K562 (cell line): Measurements from ENCODE around the gene RNF144A. TPM values are rescaled to one million over a fixed set of nuclear protein-coding genes. Genes with fewer than 3 reads are reported as not detected.

Source experiments
- AFF1 ChIP-seq, 2 experiments: fragments of 450-650 bp; IDR thresholded peaks; 2 replicates each; pipeline ENCODE4 v1.6.1; 2018; ENCODE audit warnings: mild to moderate bottlenecking in 2 of 2, low read depth in 1 of 2; ENCODE audit not compliant: partially characterized antibody in 2 of 2
- DPF2 ChIP-seq: fragments of 450-650 bp; IDR thresholded peaks from 2 replicates; pipeline ENCODE4 v1.6.1; 2016
- E4F1 ChIP-seq: fragments of 250-450 bp; sonication (Bioruptor Pico); IDR thresholded peaks from 2 replicates; pipeline ENCODE4 v1.5.0; 2021; ENCODE audit warnings: mild to moderate bottlenecking, borderline replicate concordance
- EP300 ChIP-seq: IDR thresholded peaks from 2 replicates; pipeline ENCODE4 v1.6.1; 2012; ENCODE audit warnings: low read length, improper control_type of control experiment
- ETV1 ChIP-seq: fragments of 450-650 bp; conservative IDR thresholded peaks from 2 replicates; pipeline ENCODE4 v1.6.1; 2016; ENCODE audit warnings: missing genetic modification characterization, control low read depth, low read depth, missing compliant biosample characterization
- ETV5 ChIP-seq: sonication (generic); formaldehyde crosslinking; IDR thresholded peaks from 2 replicates; pipeline ENCODE4 v1.4.0; 2020; ENCODE audit warnings: low read depth, mild to moderate bottlenecking, missing genetic modification reagents
- HOXB6 ChIP-seq: fragments of 250-450 bp; sonication (Bioruptor Pico); IDR thresholded peaks from 2 replicates; pipeline ENCODE4 v1.5.1; 2022; ENCODE audit warnings: mild to moderate bottlenecking, borderline replicate concordance
- MLLT1 ChIP-seq, 2 experiments: fragments of 450-650 bp; IDR thresholded peaks; 2 replicates each; pipeline ENCODE4 v1.6.1; 2016
- MYBL2 ChIP-seq, 2 experiments: fragments of 450-650 bp in 1 of 2; sonication (generic) in 1 of 2; formaldehyde crosslinking in 1 of 2; IDR thresholded peaks; 2 replicates each; pipeline versions ENCODE4 v1.6.1 to v1.8.1; 2017 to 2022; ENCODE audit warnings: borderline replicate concordance in 1 of 2, inconsistent platforms in 1 of 2, low read depth in 1 of 2, mild to moderate bottlenecking in 1 of 2, missing genetic modification reagents in 1 of 2, moderate library complexity in 1 of 2
- NCOR1 ChIP-seq: fragments of 450-650 bp; IDR thresholded peaks from 2 replicates; pipeline ENCODE4 v1.6.1; 2016; ENCODE audit warnings: mild to moderate bottlenecking, moderate library complexity
- NELFE ChIP-seq: IDR thresholded peaks from 2 replicates; pipeline ENCODE4 v1.6.1; 2011; ENCODE audit warnings: mild to moderate bottlenecking; ENCODE audit not compliant: insufficient read depth, insufficient read length
- NR2F6 ChIP-seq: fragments of 450-650 bp; formaldehyde crosslinking; IDR thresholded peaks from 2 replicates; pipeline ENCODE4 v1.4.0; 2020; ENCODE audit warnings: mild to moderate bottlenecking
- NUFIP1 ChIP-seq: fragments of 450-650 bp; IDR thresholded peaks from 2 replicates; pipeline ENCODE4 v1.6.1; 2018; ENCODE audit not compliant: partially characterized antibody
- PHTF2 ChIP-seq: fragments of 250-450 bp; sonication (Bioruptor Pico); IDR thresholded peaks from 2 replicates; pipeline ENCODE4 v1.5.0; 2021; ENCODE audit warnings: mild to moderate bottlenecking
- POLR2AphosphoS5 ChIP-seq: IDR thresholded peaks from 2 replicates; pipeline ENCODE4 v1.6.1; 2011; ENCODE audit warnings: mild to moderate bottlenecking, low read depth, low read length, moderate library complexity; ENCODE audit not compliant: control insufficient read depth, insufficient read depth
- RBM25 ChIP-seq: fragments of 200-400 bp; formaldehyde crosslinking; IDR thresholded peaks from 2 replicates; pipeline ENCODE4 v1.6.1; 2018; ENCODE audit warnings: low read length, low read depth, moderate library complexity; ENCODE audit not compliant: severe bottlenecking
- SIN3B ChIP-seq: fragments of 450-650 bp; IDR thresholded peaks from 2 replicates; pipeline ENCODE4 v1.6.1; 2017; ENCODE audit warnings: low read depth, mild to moderate bottlenecking, moderate library complexity
- SMAD4 ChIP-seq: fragments of 250-450 bp; sonication (Bioruptor Pico); conservative IDR thresholded peaks from 2 replicates; pipeline ENCODE4 v1.8.0; 2021; ENCODE audit warnings: inconsistent platforms, mild to moderate bottlenecking, moderate library complexity
- SMARCC2 ChIP-seq: fragments of 450-650 bp; IDR thresholded peaks from 2 replicates; pipeline ENCODE4 v1.6.1; 2017; ENCODE audit warnings: antibody characterized with exemption, moderate library complexity, mild to moderate bottlenecking, low read depth
- SREBF2 ChIP-seq: sonication (generic); formaldehyde crosslinking; IDR thresholded peaks from 2 replicates; pipeline ENCODE4 v1.4.0; 2020; ENCODE audit warnings: mild to moderate bottlenecking, missing genetic modification reagents
- ZNF143 ChIP-seq: sonication (generic); formaldehyde crosslinking; IDR thresholded peaks from 2 replicates; pipeline ENCODE4 v1.9.0; 2022; ENCODE audit warnings: mild to moderate bottlenecking, missing genetic modification reagents
- ZNF224 ChIP-seq: sonication (generic); formaldehyde crosslinking; IDR thresholded peaks from 2 replicates; pipeline ENCODE4 v1.8.0; 2022; ENCODE audit warnings: mild to moderate bottlenecking, missing genetic modification reagents
- polyA plus RNA-seq, 8 experiments: library from polyadenylated mRNA; depleted of rRNA in 4 of 8; stranded (reverse) in 5 of 8; unstranded in 3 of 8; fragments of >200 nt; fragmentation: Nextera tagmentation in 2 of 8; fragmentation: Illumina TruSeq in 1 of 8; extraction: Ambion mirVana in 2 of 8; extraction: Trizol in 1 of 8; gene quantifications; 2 replicates each; pipeline versions ENCODE4 v1.2.1 to v1.2.3, GENCODE V29; 2011 to 2014; ENCODE audit warnings: inconsistent platforms in 1 of 8, missing spikeins in 1 of 8
- total RNA-seq, 7 experiments: library from RNA; depleted of rRNA in 6 of 7; stranded (reverse); fragments of >200 nt in 6 of 7; fragmentation: Illumina TruSeq in 2 of 7; extraction: Trizol in 2 of 7; gene quantifications; 2 replicates each; pipeline versions ENCODE4 v1.2.1 to v1.2.3, GENCODE V29; 2011 to 2021; ENCODE audit warnings: low replicate concordance in 1 of 7

Gene RNF144A
- total and polyA plus RNA-seq, 9 of the 15 experiments (the other 6 are each of a cell fraction or from before 2014, with no cell fraction given) = 0.96 to 11.3 (median 6.2) TPM

- TF ChIP-seq MLLT1 (IDR thresholded peaks at IDR 0.05) = peak in 1 of 2 experiments; percentile 97; a peak in 2 of 4 replicates
- no peak for TF ChIP-seq E4F1 (CRISPR knock-in tag)
- peak; percentile 95 for TF ChIP-seq NCOR1
- TF ChIP-seq ZNF143 = no peak
- TF ChIP-seq EP300 = peak; percentile 91
- no peak for TF ChIP-seq PHTF2 (CRISPR knock-in tag)
- TF ChIP-seq ZNF224 (CRISPR knock-in tag) = no peak
- TF ChIP-seq SIN3B = no peak
- peak; percentile 97 for TF ChIP-seq SMAD4 (CRISPR knock-in tag)
- TF ChIP-seq SREBF2 (CRISPR knock-in tag) = no peak
- TF ChIP-seq MYBL2 (IDR thresholded peaks at IDR 0.05; ENCODE audit: low read depth) = no peak
- TF ChIP-seq MYBL2 (CRISPR knock-in tag; IDR thresholded peaks at IDR 0.05; ENCODE audit: borderline replicate concordance) = no peak
- TF ChIP-seq RBM25 = peak; percentile 98
- TF ChIP-seq HOXB6 (CRISPR knock-in tag) = no peak
- no peak for TF ChIP-seq NR2F6 (CRISPR knock-in tag)
- TF ChIP-seq NUFIP1 = no peak
- no peak for TF ChIP-seq ETV1
- TF ChIP-seq ETV5 (CRISPR knock-in tag) = peak; percentile 68
- no peak for TF ChIP-seq NELFE
- peak; percentile 83 for TF ChIP-seq POLR2AphosphoS5
- TF ChIP-seq DPF2 = peak; percentile 97
- TF ChIP-seq SMARCC2 = peak; percentile 72; the same call in 1 of the 2 replicates
- peak in 1 of 2 experiments; percentile 58 for TF ChIP-seq AFF1 (IDR thresholded peaks at IDR 0.05; ENCODE audit: low read depth in 1 of 2, partially characterized antibody in 2 of 2)
Measured at GRCh38 chr2:6880200-6880733, 36.9 kb upstream of the RNF144A start (continued).
